HG03045 (cell line): ENCODE results near the gene NEK2.
"Not testable (repeated sequence)": the region's sequence is repeated elsewhere in the genome, so short reads cannot be mapped to it uniquely, and the experiment has no call there.

ENCODE experiments used
- ATAC-seq: cut with Tn5 transposase; IDR thresholded peaks from one replicate; pipeline ENCODE4 v1.9.1; 2021; ENCODE audit warnings: mild to moderate bottlenecking, moderate library complexity; ENCODE audit not compliant: unreplicated experiment

NEK2 gene

DNA sequence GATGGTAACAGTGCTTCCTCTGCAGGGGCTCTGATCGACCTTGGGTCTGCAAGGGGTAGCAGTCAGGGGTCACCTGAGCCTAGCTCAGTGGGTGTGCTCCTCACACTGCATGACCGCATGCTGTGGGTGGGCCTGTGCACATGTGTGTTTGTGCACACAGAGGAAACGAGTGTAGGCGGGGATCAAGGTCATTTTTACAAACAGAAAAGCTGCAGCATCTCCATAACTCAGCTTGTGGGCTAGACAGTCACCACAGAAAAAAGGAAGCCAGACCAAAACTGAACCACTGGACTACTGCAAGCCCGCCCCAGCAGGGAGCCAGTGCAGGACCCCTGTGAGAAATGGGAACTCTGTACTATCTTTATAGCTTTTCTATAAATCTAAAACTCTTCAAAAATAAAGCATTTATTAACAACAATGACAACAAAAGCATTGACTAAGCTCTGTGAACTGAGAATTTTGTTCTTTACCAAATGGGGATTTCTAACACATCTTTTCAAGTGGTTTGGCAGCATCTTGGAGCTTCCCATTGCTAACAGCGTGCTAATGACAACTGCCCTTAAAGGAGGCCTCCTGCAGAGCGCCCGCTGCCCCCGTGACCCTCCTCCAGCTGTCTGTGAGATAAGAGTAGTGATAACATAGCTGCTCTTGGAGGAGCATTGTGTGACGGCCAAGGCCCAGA lies 19.9 kb upstream of the NEK2 start:
- ATAC-seq = peak; percentile 50

DNA sequence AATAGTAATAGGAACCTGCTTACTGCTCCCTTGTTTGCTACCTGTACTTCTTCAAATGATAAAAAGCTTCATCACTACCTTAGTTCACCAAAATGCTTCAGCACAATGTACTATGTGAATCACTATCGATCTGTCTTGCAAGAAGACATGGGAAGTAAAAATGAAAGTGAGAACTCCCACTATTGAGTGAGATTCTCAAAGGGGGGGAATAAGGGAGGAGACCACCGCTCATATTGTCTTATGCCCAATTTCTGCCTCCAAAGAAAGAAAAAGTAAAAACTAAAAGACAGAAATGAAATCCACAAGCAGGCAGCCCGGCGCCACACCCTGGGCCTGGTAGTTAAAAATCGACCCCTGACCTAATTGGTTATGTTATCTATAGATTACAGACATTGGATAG lies 18.5 kb upstream of the NEK2 start:
- ATAC-seq = not testable (repeated sequence)

DNA sequence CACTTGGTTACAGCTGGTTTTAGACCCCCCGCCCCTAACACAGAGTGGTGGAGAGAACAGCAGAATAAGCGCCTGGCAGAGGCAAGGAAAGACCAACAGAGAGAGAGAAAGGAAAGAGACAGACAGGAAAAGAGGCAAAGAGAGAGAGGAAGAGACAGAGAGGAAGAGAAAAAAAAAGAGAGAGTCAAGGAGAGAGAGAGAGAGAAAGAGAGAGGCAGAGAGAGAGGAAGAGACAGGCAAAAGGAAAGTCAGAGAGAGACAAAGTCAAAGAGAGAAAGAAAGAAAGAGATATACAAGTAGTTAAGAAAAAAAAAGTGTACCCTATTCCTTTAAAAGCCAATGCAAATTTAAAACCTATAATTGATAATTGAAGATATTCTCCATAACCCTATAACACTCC lies 13.0 kb upstream of the NEK2 start:
- ATAC-seq = no peak

DNA sequence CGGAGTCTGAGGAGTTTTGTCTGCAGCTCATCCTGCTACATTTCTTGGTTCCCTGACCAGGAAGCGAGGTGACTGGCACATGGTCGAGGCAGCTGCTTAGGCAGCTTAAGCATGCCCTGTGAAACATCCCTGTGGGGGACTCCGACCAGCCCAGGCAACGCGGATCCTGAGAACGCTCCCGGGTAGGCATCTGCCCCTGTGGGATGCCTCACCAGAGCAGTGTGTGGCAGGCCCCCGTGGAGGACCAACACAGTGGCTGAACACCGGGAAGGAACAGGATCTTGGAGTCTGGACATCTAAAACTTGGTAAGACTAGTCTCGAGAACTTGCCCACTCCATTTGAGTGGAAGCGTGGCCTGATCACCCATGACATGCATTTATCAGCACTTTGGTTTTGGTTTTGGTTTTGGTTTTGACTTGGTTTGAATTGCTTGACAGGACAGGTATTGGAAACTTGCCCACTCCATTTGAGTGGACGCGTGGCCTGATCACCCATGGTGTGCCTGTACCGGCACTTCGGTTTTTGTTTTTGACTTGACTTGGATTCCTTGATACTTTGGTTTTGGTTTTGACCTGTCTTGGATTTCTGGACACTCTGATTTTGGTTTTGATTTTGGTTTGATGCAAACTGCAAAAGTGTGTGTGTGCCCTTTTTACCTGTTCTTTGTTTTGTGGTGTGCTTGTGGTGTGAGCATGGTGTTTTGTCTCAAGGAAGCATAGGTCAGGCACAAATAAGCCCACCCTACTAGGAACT lies 12.2 kb upstream of the NEK2 start:
- no peak for ATAC-seq

DNA sequence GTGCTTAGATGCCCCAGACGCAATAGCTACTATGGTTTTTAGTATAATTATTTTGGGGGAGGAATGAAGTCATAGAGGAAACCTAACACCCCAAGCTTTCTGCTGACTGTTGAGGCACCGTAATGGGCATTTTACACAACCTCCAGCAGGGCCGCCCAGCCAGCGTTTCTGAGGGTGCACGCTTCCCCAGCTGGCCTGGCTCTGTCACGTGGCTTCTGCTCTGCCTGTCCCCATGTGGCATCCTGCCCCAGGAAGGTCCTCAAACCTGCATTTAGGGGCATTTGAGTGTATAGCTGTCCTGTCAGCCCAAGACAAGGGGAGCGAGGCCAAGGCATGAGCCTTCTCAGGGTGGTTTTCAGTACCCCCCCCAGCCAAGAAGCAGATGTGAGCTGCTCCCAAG lies 10.4 kb upstream of the NEK2 start:
- ATAC-seq = no peak

DNA sequence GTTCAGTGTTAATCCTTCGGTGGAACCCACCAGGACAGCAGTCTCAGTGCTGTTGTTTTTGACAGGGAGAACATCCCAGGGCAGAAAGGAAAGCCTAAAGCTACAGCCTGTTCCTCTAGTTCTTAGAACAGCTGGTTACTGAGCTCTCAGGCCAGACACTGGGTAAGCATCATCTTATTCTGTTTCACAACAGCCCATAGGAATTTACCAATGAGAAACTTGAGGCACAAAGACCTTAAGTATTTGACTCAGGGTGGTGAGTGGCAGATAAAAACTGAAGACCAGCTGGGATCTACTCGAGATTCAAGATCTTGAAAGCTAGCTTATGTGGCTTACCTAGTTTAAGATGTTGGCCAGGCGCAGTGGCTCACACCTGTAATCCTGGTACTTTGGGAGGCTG lies 9.4 kb upstream of the NEK2 start:
- no peak for ATAC-seq

DNA sequence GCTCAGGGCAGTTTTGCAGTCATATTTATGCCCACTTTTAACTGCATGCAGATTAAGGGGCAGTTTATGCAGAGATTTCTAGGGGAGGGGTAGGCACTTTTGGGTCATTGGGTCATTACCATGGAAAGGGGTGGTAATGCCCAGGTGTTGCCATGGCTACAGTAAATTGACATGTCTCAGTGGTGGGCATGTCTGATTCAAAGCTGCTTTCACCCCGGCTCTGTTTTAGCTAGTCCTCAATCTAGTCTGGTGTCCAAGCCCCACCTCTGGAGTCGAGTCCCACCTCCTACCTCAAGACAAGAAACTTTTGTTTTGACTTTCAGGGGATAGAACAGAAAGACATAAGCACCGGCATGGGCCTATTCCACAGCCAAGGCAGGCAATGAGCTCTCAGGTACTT lies 8.9 kb upstream of the NEK2 start:
- ATAC-seq = no peak

DNA sequence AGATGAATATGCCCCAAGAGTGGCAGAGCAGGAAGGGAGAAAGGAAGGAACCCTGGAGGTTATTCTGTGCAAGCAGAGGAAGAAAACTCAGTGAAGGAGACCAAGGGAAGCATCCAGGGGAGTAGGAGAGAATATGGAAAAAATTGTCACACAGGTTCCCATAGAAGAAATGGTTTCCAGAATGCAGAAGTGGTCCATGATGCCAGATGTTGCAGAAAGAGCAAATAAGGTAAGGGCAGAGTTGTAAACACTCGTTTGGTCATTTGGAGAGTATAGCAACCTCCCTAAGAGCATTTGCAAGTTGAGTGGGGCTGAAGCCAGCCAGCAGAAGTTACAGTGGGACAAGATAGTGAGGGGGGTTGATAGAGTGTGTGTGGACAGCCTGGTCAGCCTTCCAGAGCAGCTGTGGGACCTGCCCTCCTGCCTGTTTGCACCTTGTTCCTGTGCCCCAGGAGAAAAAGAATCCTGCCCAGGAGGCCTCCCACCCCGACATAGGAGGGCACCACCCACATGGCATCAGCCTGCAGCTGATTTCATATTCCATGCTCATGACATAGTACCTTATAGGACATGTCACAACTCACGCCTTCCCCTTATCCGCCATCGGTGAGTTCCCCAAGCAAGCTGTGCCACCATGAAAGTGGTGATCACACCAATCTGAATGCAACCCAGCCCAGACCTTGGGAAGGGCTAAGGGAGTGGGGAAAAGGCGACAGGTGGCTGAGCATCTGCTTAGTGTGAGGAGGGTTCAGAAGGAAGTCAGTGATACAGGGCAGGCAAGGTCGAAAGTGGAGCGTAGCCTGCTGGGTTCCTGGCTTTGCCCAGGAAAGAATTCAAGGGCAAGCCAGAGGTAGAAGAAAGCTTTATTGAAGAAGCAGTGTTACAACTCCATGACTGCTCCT lies 8.2 kb upstream of the NEK2 start:
- ATAC-seq = no peak

DNA sequence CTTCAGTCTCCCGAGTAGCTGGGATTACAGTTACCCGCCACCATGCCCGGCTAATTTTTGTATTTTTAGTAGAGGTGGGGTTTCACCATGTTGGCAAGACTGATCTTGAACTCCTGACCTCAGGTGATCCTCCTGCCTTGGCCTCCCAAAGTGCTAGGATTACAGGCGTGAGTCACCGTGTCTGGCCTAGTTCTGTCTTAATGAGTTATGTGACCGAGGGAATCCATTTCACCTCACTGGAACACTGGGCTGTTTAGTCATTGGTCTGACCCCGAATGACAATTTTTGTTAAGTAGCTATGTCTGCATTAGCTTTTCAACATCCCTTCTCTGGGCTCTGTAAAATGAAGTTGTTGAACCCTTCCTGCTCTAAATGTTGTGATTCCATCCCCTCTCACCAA lies 6.8 kb upstream of the NEK2 start:
- ATAC-seq = not testable (repeated sequence)

DNA sequence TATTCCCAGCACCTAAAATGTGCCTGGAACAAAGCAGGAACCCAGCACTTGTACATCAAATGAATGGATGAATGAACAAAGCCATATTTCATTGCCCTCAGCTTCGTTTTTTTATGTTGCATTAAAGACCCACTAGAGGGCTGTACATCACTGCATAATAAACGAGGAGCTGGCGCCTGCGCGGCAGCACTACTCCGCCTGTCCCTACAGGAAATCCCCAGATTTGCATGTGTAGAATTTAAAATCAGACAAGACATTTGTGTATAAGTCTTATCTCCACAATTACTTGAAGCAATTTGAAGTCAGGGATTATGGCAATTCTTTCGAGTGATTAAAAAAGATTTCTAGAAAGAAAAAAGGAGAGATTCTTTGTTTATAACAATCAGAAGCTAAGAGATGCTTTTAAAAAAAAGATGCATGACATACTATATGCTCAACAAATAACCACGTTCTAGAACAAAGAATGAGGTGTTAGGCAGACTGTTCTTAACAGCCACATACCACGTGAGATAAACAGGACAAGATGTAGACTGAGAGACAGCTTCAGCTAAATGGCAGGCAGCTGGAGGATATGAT lies 5.4 kb upstream of the NEK2 start:
- peak; percentile 88 for ATAC-seq

DNA sequence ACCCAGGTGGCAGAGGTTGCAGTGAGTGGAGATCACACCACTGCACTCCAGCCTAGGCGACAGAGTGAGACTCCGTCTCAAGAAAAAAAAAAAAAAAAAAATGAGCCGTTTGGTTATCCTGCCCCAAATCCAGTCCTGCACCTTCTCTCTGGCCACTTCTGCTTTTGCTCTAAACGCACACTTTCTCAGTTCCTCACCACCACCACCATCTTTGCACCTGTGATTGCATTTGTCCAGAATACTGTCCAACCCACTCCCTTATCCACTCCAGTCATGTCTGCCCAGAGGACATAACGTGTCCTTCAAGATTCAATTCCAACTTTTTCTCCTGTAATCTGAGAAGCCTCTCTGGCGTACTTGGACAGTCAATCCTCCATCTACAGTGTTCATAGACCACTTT lies 2.2 kb upstream of the NEK2 start:
- ATAC-seq = peak; percentile 22

DNA sequence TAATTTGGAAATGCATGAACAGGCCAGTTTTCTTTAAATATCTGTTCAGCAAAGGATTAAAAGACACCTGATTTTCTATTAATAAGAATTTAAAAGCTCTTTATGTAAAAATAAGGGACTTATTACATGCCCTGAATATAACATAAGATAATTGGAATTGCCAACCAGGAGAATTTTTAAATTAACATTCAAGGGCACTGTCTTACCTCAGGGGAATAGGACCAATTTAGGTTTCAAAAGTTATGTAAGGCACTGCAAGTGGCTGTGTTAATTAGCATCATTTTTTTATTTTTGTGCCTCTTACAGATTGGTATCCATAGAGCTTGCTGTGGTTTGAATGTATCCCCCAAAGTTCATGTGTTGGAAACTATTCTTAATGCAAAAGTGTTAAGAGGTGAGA lies 1.3 kb upstream of the NEK2 start:
- no peak for ATAC-seq

DNA sequence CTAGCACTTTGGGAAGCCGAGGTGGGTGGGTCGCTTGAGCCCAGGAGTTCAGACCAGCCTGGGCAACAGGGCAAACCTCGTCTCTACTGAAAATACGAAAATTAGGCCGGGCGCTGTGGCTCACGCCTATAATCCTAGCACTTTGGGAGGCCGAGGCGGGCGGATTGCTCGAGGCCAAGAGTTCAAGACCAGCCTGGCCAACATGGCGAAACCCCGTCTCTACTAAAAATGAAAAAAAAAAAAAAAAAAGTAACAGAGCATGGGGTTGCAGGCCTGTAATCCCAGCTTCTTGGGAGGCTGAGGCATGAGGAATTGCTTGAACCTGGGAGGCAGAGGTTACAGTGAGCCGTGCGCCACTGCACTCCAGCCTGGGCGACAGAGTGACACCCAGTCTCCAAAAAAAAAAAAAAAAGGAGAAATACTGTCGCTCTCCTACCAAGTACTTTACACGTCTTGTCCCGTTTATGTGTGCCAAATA lies 724 bp upstream of the NEK2 start:
- ATAC-seq = no peak

DNA sequence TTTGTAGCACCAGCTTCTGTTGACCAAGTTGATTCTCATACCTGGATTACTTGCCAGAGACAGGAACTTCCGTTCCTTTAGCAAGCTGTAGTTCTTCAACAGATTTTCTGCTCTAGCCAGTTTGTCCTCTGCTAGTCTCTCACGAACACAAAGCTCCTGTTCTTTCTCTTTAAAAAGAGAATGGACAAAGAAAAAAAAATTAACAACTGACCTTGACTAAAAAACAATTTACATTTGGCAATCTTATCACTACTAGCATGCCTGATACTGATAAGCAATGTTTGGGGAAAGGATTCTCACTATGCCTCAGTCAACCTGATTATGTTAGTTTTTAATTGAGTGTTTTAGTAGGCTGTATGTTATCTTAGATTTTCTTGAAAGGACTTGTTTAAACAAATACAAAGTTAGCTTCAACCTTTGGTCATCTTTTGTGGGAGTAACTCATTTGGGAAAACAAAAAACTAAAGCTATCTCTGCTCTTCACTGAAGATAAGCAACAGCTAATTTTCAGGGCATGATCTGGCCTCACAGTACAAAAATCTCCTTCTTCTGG lies 8.3 kb downstream of the NEK2 start:
- ATAC-seq = no peak

DNA sequence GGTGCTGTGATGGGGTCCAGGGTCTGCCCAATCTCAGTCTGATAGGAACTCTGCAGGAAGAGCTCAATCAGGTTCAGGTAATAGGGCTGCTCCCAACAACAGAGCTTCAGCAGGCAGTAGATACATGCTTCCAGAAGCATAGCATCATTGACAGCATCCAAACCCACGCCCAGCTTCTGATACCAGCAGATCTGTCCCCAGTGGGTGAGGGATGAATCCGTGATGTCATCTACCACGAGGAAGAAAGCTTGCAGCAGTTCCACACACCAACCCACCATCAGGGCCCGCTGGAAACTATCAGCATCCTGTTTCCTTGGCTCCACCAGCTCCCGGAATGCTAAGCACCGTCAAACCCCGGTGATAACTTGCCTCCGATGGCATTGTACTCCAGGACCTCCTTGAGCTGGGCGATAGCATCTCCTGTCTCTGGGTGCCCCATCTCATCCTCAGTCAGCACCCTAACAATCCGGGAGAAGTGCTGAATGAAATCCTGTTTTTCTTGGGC lies 14.7 kb downstream of the NEK2 start:
- no peak for ATAC-seq

DNA sequence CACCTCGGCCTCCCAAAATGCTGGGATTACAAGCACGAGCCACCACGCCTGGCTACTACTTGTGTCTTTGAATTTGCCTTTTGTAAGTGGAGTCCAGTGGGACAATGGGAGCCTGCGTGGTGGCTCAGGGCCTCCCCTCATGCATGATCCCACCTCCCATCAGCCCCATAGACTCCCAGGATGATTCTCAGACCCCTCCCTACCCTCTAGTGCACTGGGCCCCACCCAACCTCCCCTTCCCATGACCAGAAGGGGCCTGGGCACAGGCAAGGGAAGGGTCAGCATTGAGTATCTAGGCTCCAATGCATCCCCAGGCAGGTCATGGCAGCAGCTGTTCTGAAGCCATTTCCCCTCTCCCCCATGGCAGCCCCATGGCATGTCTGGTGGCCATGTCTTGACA lies 18.7 kb downstream of the NEK2 start:
- ATAC-seq = no peak

DNA sequence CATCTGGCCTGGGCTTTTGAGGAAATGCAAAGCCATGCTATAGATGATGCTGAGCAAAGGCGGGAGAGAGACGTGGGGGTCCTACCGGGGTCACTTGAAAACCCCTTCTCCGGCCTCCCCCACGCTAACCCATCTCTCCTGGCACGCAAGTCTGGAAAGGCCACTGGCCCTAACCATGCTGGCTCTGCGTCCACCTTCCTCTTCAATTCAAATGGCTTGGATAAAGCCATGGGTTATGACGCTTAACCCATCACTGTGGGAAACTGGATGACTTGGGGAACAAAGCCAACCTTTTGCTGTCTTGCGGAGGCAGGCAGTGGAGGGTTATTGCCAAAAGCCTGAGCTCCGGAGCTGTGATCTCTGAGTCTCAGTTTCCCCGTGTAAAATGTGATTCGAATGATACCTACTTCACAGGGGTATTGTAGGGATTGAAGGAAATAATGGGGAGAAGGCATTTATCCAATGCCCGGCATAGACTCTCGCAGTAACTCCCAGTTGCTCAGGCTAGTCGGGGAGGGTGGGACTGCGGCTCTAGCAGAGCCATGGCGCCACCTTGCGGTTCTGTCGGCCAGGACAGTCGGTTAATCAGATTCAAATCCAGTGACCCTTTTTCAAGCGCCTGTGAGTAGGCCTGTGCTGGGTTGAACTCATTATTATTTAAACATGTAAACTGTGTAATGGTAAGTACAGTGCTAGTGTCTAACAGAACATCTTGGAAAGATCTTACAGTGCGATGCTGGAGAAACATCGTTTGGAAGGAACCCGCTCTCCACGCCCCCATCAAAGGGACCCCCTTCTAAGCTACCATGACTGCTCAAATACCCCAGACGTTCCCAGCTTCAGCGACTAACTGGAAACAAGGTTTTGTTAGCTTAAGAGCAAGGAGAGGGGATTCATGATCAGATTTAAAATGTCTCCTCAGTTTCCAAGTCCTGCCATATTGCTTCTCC lies 20.3 kb downstream of the NEK2 start:
- peak; percentile 86 for ATAC-seq

DNA sequence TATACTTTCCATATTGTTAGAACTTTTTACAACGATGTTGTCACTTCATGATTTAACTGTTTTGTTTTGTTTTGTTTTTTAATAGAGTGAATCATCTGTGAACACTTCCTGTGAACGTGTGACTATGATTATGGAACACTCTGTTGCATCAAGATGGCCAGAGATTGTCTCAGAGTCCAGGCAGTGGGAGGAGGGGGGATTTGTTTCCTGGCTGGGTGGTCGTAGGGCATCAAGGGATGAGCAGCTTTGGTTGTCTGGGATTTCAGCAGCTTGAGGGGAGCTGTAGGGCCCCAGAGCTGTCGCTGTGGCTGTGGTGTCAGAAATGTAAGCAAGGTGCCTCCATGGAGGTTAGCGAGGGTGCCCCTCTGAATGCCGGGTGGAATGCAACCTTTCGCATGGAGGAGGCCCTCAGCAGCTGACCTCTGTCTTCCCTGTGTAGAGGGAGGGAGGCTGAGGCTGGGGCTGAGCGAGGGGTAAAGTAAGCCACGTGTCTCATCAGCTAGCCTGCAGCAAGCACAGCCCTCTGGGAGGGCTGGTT lies 21.4 kb downstream of the NEK2 start:
- no peak for ATAC-seq

DNA sequence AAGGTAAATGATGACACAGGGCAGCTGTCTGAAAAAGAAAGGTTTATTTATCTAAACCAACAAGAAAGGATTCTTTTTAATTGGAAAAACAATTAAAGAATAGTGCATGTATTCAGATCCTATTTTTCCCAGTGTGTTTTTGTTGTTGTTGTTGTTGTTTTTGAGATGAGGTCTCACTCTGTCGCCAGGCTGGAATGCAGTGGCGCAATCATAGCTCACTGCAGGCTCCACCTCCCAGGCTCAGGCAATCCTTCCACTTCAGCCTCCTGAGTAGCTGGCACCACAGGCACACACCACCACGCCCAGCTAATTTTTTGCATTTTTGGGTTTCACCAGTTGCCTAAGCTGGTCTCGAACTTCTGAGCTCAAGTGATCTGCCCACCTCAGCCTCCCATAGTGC lies 22.1 kb downstream of the NEK2 start:
- ATAC-seq = no peak
